Femur (tissue), 1 donor: ENCODE results near the gene TSPAN13.
"Not testable (repeated sequence)": the region's sequence is repeated elsewhere in the genome, so short reads cannot be mapped to it uniquely, and the experiment has no call there.

Experiments
- DNase-seq: peaks from one replicate; pipeline ENCODE4 v3.0.0-alpha.2; 2017

The TSPAN13 gene

DNA sequence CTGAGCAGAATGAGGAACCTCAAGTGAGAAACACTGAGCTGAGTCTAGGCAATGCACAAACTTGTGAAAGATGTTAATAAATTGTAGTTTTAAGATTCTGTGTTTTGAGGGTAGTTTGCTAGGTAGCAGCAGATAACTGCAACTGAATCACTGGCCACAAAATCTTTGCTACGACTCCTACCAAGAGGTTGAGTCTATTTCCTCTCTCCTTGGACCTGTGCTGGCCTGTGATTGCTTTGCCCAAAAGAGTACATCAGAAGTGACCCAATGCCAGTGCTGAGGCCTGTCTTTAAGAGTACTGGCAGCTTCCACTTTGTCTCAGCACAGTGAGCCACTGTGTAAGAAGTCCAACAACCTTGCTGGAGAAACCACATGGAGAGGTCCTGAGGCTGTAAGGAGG is 11.9 kb upstream of the TSPAN13 start:
- DNase-seq: no peak

DNA sequence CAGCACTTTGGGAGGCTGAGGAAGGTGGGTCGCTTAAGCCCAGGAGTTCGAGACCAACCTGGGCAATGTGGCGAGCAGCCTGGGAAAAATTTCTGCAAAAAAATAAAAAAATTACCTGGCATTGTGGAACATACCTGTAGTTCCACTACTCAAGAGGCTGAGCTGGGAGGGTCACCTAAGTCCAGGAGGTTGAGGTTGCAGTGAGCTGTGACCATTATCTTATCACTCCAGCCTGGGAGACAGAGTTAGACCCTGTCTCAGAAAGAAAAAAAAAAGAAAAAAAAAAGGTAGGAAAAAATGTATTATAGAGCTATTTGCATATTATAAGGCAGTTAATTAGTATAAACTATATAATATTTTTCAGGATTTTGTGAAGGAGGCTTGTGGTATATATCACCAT is 11.0 kb upstream of the TSPAN13 start:
- DNase-seq: no peak

DNA sequence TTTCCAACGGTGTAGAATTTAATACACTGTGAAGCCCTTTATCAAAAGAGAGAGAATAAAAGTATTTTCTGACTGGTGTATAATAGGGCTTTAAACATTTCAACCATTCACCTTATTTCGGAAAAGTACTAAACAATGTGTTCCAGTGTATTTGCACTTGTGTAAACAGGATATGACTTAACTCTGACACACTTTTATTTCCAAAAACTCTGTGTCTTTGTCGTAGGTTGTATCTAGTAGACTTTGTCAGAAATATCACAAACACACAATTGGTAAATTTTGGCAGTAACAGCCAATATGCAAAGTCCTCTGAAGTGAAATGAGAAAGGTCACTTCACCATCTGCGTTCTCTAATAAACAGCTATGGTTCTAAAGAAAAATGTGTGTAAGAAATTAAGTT is 10.3 kb upstream of the TSPAN13 start:
- no peak for DNase-seq

- DNase-seq: no peak
Measured at GRCh38 chr7:16744518-16745250, 8.9 kb upstream of the TSPAN13 start.

DNA sequence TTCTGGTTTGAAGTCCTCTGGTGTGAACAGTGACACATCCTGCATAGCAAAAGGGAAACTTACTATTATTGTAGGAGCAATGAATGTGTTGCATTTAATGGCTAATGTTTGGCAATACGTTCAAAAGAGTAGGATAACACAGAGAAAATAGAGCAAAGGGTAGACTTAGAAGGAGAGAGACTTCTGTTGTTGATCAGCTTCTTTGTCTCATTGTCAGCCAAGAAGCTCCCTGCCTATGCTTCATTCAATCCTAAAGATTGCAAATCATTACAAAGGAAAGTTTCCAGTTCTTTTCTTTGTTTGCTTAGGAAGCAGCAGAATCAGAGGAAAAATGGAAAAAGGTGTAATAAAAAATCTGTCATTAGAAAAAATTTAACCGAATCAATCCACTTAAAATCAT is 7.9 kb upstream of the TSPAN13 start:
- no peak for DNase-seq

- peak; percentile 27 for DNase-seq
Measured at GRCh38 chr7:16747102-16747501, 6.5 kb upstream of the TSPAN13 start.

GRCh38 chr7:16753932-16754855 is 639 bp downstream of the TSPAN13 start:
- peak; percentile 49 for DNase-seq

GRCh38 chr7:16754856-16755317 is 1.3 kb downstream of the TSPAN13 start:
- no peak for DNase-seq

- no peak for DNase-seq
Measured at GRCh38 chr7:16755397-16755796, 1.8 kb downstream of the TSPAN13 start.

DNA sequence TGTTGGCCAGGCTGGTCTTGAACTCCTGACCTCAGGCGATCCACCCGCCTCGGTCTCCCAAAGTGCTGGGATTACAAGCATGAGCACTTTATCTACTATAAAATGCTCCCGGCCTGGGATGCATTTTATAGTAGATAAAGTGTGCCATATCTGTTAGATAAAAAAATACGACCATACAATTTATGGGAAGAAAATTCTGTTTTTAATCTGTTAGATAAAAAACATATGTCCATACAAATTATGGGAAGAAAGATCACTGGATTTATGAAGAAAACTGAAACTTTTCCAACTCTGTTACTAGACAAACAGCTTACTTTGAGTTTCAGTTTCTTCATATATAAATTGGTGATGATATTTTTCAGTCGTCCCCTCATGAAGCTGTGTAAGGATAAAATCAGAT is 4.5 kb downstream of the TSPAN13 start:
- DNase-seq: no peak

GRCh38 chr7:16758631-16759611 is 5.4 kb downstream of the TSPAN13 start:
- DNase-seq: no peak

DNA sequence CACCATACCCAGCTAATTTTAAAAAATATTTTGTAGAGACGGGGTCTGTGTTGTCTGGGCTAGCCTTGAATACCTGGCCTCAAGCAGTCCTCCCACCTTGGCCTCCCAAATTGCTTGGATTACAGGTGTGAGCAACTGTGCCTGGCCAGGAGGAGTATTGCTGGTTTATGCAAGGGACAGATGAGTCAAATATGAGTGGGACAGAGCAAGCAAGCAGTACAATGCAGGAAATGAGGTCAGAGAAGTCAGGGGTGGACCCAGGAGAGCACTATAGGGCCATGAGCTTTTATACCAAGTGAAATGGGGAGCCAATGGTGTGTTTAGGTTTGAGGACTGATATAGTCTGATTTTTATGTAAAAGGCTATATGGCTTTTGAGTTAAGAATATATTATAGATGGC is 6.3 kb downstream of the TSPAN13 start:
- DNase-seq: no peak

GRCh38 chr7:16762177-16762576 is 8.6 kb downstream of the TSPAN13 start:
- DNase-seq: no peak

GRCh38 chr7:16764942-16765341 is 11.4 kb downstream of the TSPAN13 start:
- DNase-seq: no peak

- no peak for DNase-seq
Measured at GRCh38 chr7:16765436-16765859, 11.9 kb downstream of the TSPAN13 start.

- DNase-seq: not testable (repeated sequence)
Measured at GRCh38 chr7:16769994-16770393, 16.4 kb downstream of the TSPAN13 start.

- no peak for DNase-seq
Measured at GRCh38 chr7:16770657-16771329, 17.2 kb downstream of the TSPAN13 start.

DNA sequence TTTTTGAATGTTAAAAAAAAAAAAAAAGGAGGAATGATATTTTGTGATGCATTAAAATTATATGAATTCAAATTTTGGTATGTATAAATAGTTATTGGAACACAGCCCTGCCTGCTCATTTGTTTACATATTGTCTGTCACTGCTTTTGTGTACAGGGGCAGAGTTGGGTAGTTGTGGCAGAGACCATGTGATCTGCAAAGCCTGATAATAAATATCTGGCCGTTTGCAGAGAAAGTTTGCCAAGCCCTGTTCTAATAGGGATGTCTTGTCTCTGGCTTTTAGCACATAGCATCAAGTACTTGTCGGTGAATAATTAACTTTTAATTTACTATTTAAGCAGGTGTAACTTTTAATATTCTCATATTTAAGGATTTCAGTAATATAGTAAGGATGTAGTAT is 19.8 kb downstream of the TSPAN13 start:
- DNase-seq: no peak

- no peak for DNase-seq
Measured at GRCh38 chr7:16773884-16774283, 20.3 kb downstream of the TSPAN13 start.

- DNase-seq: no peak
Measured at GRCh38 chr7:16774294-16774693, 20.7 kb downstream of the TSPAN13 start.

GRCh38 chr7:16774986-16775385 is 21.4 kb downstream of the TSPAN13 start:
- DNase-seq: no peak

GRCh38 chr7:16776053-16776452 is 22.5 kb downstream of the TSPAN13 start:
- no peak for DNase-seq
